T-helper 1 cell (primary cell): ENCODE results near the gene ANKRD61.
"Not testable (repeated sequence)": the region's sequence is repeated elsewhere in the genome, so short reads cannot be mapped to it uniquely, and the experiment has no call there.

Experiments
- DNase-seq, 5 donors: peaks; one replicate each; pipeline ENCODE4 v3.0.0-alpha.2; 2012 to 2020
- total RNA-seq, 4 donors: gene quantifications; one replicate each; lab custom pipeline; 2026; lab: John Stamatoyannopoulos, UW

Gene ANKRD61
- 0 reads per million in 4 donors for total RNA-seq

- no peak for DNase-seq
These were observed at the start of gene ANKRD61 for GRCh38 chr7:6030988-6031387. ANKRD61 (plus strand) TSS chr7:6031376; CDS start chr7:6031376, 0 bp downstream.

GRCh38 chr7:5987061-5987460 lies 44.1 kb upstream of the ANKRD61 start:
- DNase-seq = not testable (repeated sequence)

- peak in 4 of 5 donors; percentile 23 to 39 (median 30) for DNase-seq
These were observed 33.9 kb upstream of the ANKRD61 start for GRCh38 chr7:5997210-5997808.

GRCh38 chr7:6007386-6007785 lies 23.8 kb upstream of the ANKRD61 start:
- DNase-seq = no peak

- DNase-seq = not testable (repeated sequence)
These were observed 23.2 kb upstream of the ANKRD61 start for GRCh38 chr7:6007835-6008590.

GRCh38 chr7:6008668-6009611 lies 22.2 kb upstream of the ANKRD61 start, which contains the start of the genes AIMP2 and PMS2:
AIMP2 (plus strand) TSS chr7:6009272; CDS start chr7:6009364, 92 bp downstream.
PMS2 (minus strand) TSS chr7:6009049; CDS start chr7:6009019, 30 bp downstream.
- peak; percentile 87 to 96 (median 94) for DNase-seq

- DNase-seq = not testable (repeated sequence)
These were observed 20.8 kb upstream of the ANKRD61 start for GRCh38 chr7:6010370-6010769.

GRCh38 chr7:6011541-6011940 lies 19.6 kb upstream of the ANKRD61 start:
- no peak for DNase-seq

GRCh38 chr7:6012355-6013104 lies 18.6 kb upstream of the ANKRD61 start:
- DNase-seq = peak in 1 of 5 donors; percentile 18

GRCh38 chr7:6015917-6016652 lies 15.1 kb upstream of the ANKRD61 start:
- DNase-seq = peak in 1 of 5 donors; percentile 50

- DNase-seq = no peak
These were observed 14.6 kb upstream of the ANKRD61 start for GRCh38 chr7:6016653-6016966.

- no peak for DNase-seq
These were observed 10.5 kb upstream of the ANKRD61 start for GRCh38 chr7:6020371-6021286.

- DNase-seq = no peak
These were observed 8.5 kb upstream of the ANKRD61 start for GRCh38 chr7:6022707-6023106.

- DNase-seq = no peak
These were observed 7.2 kb upstream of the ANKRD61 start for GRCh38 chr7:6023974-6024435.

- peak; percentile 33 to 81 (median 60) for DNase-seq
These were observed 5.0 kb upstream of the ANKRD61 start for GRCh38 chr7:6026011-6026819.

GRCh38 chr7:6026820-6027311 lies 4.3 kb upstream of the ANKRD61 start:
- no peak for DNase-seq

GRCh38 chr7:6027806-6028365 lies 3.3 kb upstream of the ANKRD61 start:
- no peak for DNase-seq

- no peak for DNase-seq
These were observed 2.6 kb upstream of the ANKRD61 start for GRCh38 chr7:6028563-6028962.

GRCh38 chr7:6031567-6031966 lies 391 bp downstream of the ANKRD61 start:
- DNase-seq = no peak
